B cell (primary cell): ENCODE measurements around the gene SCNN1B.

Source experiments
- EZH2 ChIP-seq: IDR thresholded peaks from 2 replicates; pipeline ENCODE4 v1.6.1; 2012; ENCODE audit warnings: borderline replicate concordance, low read depth, mild to moderate bottlenecking, moderate library complexity, low read length; ENCODE audit not compliant: insufficient read depth, poor library complexity, severe bottlenecking
- TF ChIP-seq, protein P1 (sequence below): fragments of 200-600 bp; IDR thresholded peaks from one replicate; pipeline ENCODE4 v1.8.0; 2022; ENCODE audit warnings: antibody characterized with exemption, mild to moderate bottlenecking

GRCh38 chr16:23354246-23354645, 52.1 kb downstream of the SCNN1B start:
- TF ChIP-seq, protein P1, sequence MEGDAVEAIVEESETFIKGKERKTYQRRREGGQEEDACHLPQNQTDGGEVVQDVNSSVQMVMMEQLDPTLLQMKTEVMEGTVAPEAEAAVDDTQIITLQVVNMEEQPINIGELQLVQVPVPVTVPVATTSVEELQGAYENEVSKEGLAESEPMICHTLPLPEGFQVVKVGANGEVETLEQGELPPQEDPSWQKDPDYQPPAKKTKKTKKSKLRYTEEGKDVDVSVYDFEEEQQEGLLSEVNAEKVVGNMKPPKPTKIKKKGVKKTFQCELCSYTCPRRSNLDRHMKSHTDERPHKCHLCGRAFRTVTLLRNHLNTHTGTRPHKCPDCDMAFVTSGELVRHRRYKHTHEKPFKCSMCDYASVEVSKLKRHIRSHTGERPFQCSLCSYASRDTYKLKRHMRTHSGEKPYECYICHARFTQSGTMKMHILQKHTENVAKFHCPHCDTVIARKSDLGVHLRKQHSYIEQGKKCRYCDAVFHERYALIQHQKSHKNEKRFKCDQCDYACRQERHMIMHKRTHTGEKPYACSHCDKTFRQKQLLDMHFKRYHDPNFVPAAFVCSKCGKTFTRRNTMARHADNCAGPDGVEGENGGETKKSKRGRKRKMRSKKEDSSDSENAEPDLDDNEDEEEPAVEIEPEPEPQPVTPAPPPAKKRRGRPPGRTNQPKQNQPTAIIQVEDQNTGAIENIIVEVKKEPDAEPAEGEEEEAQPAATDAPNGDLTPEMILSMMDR = no peak
- TF ChIP-seq EZH2 = no peak
